H9 (cell line): ENCODE data around the gene GALNT10. TPM values are rescaled to one million over a fixed set of nuclear protein-coding genes. Genes with fewer than 3 reads are reported as not detected.

Experiments
- DNase-seq: peaks from one replicate; pipeline ENCODE4 v3.0.0-alpha.2; 2017
- H2AFZ ChIP-seq: one replicate; pipeline ENCODE4 v1.6.1; 2013; ENCODE audit warnings: mild to moderate bottlenecking, low read length, control low read depth, moderate library complexity
- H2AK5ac ChIP-seq: 2 replicates; pipeline ENCODE4 v1.6.1; 2013; ENCODE audit warnings: low read length, control low read depth, mixed read lengths; ENCODE audit not compliant: insufficient read length
- H2BK120ac ChIP-seq: one replicate; pipeline ENCODE4 v1.6.1; 2013; ENCODE audit warnings: low read depth, mild to moderate bottlenecking, low read length, control low read depth, inconsistent platforms; ENCODE audit not compliant: poor library complexity, severe bottlenecking
- H2BK12ac ChIP-seq: 2 replicates; pipeline ENCODE4 v1.6.1; 2013; ENCODE audit warnings: low read length, control low read depth, mixed read lengths, low read depth; ENCODE audit not compliant: insufficient read length
- H2BK15ac ChIP-seq: 2 replicates; pipeline ENCODE4 v1.6.1; 2013; ENCODE audit warnings: low read depth, low read length, control low read depth
- H2BK20ac ChIP-seq: one replicate; pipeline ENCODE4 v1.6.1; 2013; ENCODE audit warnings: low read depth, mild to moderate bottlenecking, low read length, control low read depth, inconsistent platforms; ENCODE audit not compliant: poor library complexity, severe bottlenecking
- H2BK5ac ChIP-seq: 2 replicates; pipeline ENCODE4 v1.6.1; 2013; ENCODE audit warnings: low read length, control low read depth, mixed read lengths; ENCODE audit not compliant: insufficient read length
- H3K14ac ChIP-seq: 2 replicates; pipeline ENCODE4 v1.6.1; 2013; ENCODE audit warnings: low read length, control low read depth; ENCODE audit not compliant: insufficient read depth
- H3K18ac ChIP-seq: 2 replicates; pipeline ENCODE4 v1.6.1; 2013; ENCODE audit warnings: low read depth, mild to moderate bottlenecking, mixed read lengths, low read length, control low read depth; ENCODE audit not compliant: insufficient read length
- H3K23ac ChIP-seq: 2 replicates; pipeline ENCODE4 v1.6.1; 2013; ENCODE audit warnings: low read length, control low read depth, mixed read lengths, low read depth; ENCODE audit not compliant: insufficient read length
- H3K23me2 ChIP-seq: 2 replicates; pipeline ENCODE4 v1.6.1; 2013; ENCODE audit warnings: low read depth, mild to moderate bottlenecking, mixed read lengths, low read length, control low read depth; ENCODE audit not compliant: insufficient read length, poor library complexity, severe bottlenecking
- H3K27ac ChIP-seq: 2 replicates; pipeline ENCODE4 v1.5.1; 2013; ENCODE audit warnings: low read length, control low read depth, mixed read lengths, low read depth; ENCODE audit not compliant: insufficient read length
- H3K27me3 ChIP-seq: 2 replicates; pipeline ENCODE4 v1.6.1; 2013; ENCODE audit warnings: low read length, control low read depth, inconsistent platforms; ENCODE audit not compliant: insufficient read depth
- H3K4ac ChIP-seq: 2 replicates; pipeline ENCODE4 v1.6.1; 2013; ENCODE audit warnings: low read depth, mild to moderate bottlenecking, control low read depth, inconsistent platforms, low read length, moderate library complexity
- H3K4me1 ChIP-seq: 2 replicates; pipeline ENCODE4 v1.6.1; 2013; ENCODE audit warnings: low read length, control low read depth, inconsistent platforms; ENCODE audit not compliant: insufficient read depth
- H3K4me2 ChIP-seq: 2 replicates; pipeline ENCODE4 v1.6.1; 2013; ENCODE audit warnings: low read length, control low read depth, mixed read lengths; ENCODE audit not compliant: insufficient read length, insufficient read depth
- H3K56ac ChIP-seq: 2 replicates; pipeline ENCODE4 v1.6.1; 2013; ENCODE audit warnings: low read depth, mild to moderate bottlenecking, mixed read lengths, low read length, control low read depth; ENCODE audit not compliant: insufficient read length
- H3K79me1 ChIP-seq: 2 replicates; pipeline ENCODE4 v1.6.1; 2013; ENCODE audit warnings: low read depth, mild to moderate bottlenecking, moderate library complexity, low read length, control low read depth, inconsistent platforms; ENCODE audit not compliant: insufficient read depth, poor library complexity, severe bottlenecking
- H3K79me2 ChIP-seq: 2 replicates; pipeline ENCODE4 v1.6.1; 2013; ENCODE audit warnings: low read length, control low read depth, inconsistent platforms; ENCODE audit not compliant: insufficient read depth
- H3K9ac ChIP-seq: 2 replicates; pipeline ENCODE4 v1.6.1; 2013; ENCODE audit warnings: low read length, control low read depth, mixed read lengths; ENCODE audit not compliant: insufficient read length; ENCODE audit errors: extremely low read depth
- H3K9me3 ChIP-seq: one replicate; pipeline ENCODE4 v1.6.1; 2013; ENCODE audit warnings: low read depth, low read length, inconsistent platforms; ENCODE audit not compliant: control insufficient read depth
- H3T11ph ChIP-seq: one replicate; pipeline ENCODE4 v1.6.1; 2013; ENCODE audit warnings: mild to moderate bottlenecking, low read length, control low read depth, inconsistent platforms
- H4K20me1 ChIP-seq: one replicate; pipeline ENCODE4 v1.6.1; 2013; ENCODE audit not compliant: control insufficient read depth, insufficient read length, insufficient read depth
- H4K5ac ChIP-seq: 2 replicates; pipeline ENCODE4 v1.6.1; 2013; ENCODE audit warnings: low read depth, mild to moderate bottlenecking, mixed read lengths, low read length, control low read depth; ENCODE audit not compliant: insufficient read length
- H4K8ac ChIP-seq: replicated peaks from 2 replicates; pipeline ENCODE4 v1.6.1; 2013; ENCODE audit warnings: low read length, control low read depth, mixed read lengths, low read depth; ENCODE audit not compliant: insufficient read length
- H4K91ac ChIP-seq: 2 replicates; pipeline ENCODE4 v1.6.1; 2013; ENCODE audit warnings: low read depth, mild to moderate bottlenecking, moderate library complexity, mixed read lengths, low read length, control low read depth; ENCODE audit not compliant: insufficient read length
- H3K27ac Mint-ChIP-seq, 3 experiments: 2 replicates in 2 of 3; 3 replicates in 1 of 3; pipeline ENCODE4 v1.8.0; 2020 to 2021; ENCODE audit warnings: mixed read lengths in 3 of 3, mild to moderate bottlenecking in 1 of 3, moderate library complexity in 1 of 3
- H3K27me3 Mint-ChIP-seq: 2 replicates; pipeline ENCODE4 v1.8.0; 2021; ENCODE audit warnings: low read depth, mild to moderate bottlenecking, moderate library complexity, mixed read lengths
- H3K36me3 Mint-ChIP-seq, 3 experiments: 2 replicates in 2 of 3; 3 replicates in 1 of 3; pipeline ENCODE4 v1.8.0; 2020 to 2021; ENCODE audit warnings: low read depth in 3 of 3, mixed read lengths in 3 of 3; ENCODE audit not compliant: insufficient read depth in 1 of 3
- H3K4me1 Mint-ChIP-seq, 2 experiments: 2 replicates each; pipeline ENCODE4 v1.8.0; 2020; ENCODE audit warnings: mixed read lengths in 2 of 2
- H3K4me3 Mint-ChIP-seq, 2 experiments: 2 replicates in 1 of 2; 3 replicates in 1 of 2; pipeline ENCODE4 v1.8.0; 2020 to 2021; ENCODE audit warnings: mild to moderate bottlenecking in 2 of 2, mixed read lengths in 2 of 2, moderate library complexity in 1 of 2
- H3K9me3 Mint-ChIP-seq, 2 experiments: 2 replicates in 1 of 2; 3 replicates in 1 of 2; pipeline ENCODE4 v1.8.0; 2020; ENCODE audit warnings: mild to moderate bottlenecking in 2 of 2, mixed read lengths in 2 of 2, moderate library complexity in 1 of 2
- CTCF ChIP-seq: fragments of 200-600 bp; sonication (generic); conservative IDR thresholded peaks from 3 replicates; pipeline ENCODE4 v1.8.0; 2021; ENCODE audit warnings: antibody characterized with exemption, mild to moderate bottlenecking
- WGBS: extraction: QIAGEN DNeasy Blood & Tissue Kit; methylation state at CpG from one replicate; pipeline ENCODE4 v1.1.7; 2013; ENCODE audit warnings: missing lambda C conversion rate, low lambda C conversion rate, mixed read lengths; ENCODE audit not compliant: insufficient read length; ENCODE audit errors: extremely low coverage; 5-methylcytosine and 5-hydroxymethylcytosine counted together
- total RNA-seq: library from RNA; stranded (reverse); gene quantifications from 2 replicates; pipeline ENCODE4 v1.2.1, GENCODE V29; 2021

Gene GALNT10
- total RNA-seq, 1 experiment from 2014 or later: 15.4 TPM

GRCh38 chr5:154268073-154268472 is 77.5 kb downstream of the GALNT10 start:
- Histone ChIP-seq H2AFZ (no peak overlapping the region), H3K23ac (no peak overlapping the region), H2BK120ac (no peak overlapping the region), H3K4ac (no peak overlapping the region), H3K27ac (no peak overlapping the region), H3K79me1 (no peaks in the 10 kb centered on the region), H3K56ac (no peak overlapping the region), H3K18ac (no peak overlapping the region), H3K4me2 (no peak overlapping the region), H3K14ac (no peak overlapping the region), H3K4me1 (peaks cover 9% of the 10 kb centered on the region), H4K5ac (no peak overlapping the region), H3K27me3 (no peaks in the 10 kb centered on the region), H2BK5ac (no peak overlapping the region), H4K8ac (no peak overlapping the region), H3K9ac (no peak overlapping the region), H3K23me2 (no peaks in the 10 kb centered on the region), H2AK5ac (no peak overlapping the region), H4K91ac (no peak overlapping the region), H3T11ph (no peak overlapping the region), H3K79me2 (no peaks in the 10 kb centered on the region), H3K9me3 (no peaks in the 10 kb centered on the region), H2BK15ac (no peak overlapping the region), H2BK12ac (no peak overlapping the region), H4K20me1 (no peaks in the 10 kb centered on the region), H2BK20ac (no peak overlapping the region)
- H3K27me3 Mint-ChIP-seq: no peaks in the 10 kb centered on the region
- no peak for TF ChIP-seq CTCF
- DNase-seq: no peak
- no CpG with 5 or more reads among the region's 3 CpGs for WGBS
- H3K36me3 Mint-ChIP-seq: no peaks in the 10 kb centered on the region
- no peak overlapping the region for H3K4me3 Mint-ChIP-seq
- H3K4me1 Mint-ChIP-seq: peaks cover 21 to 30% of the 10 kb centered on the region in 2 experiments
- H3K27ac Mint-ChIP-seq: no peak overlapping the region
- no peaks in the 10 kb centered on the region for H3K9me3 Mint-ChIP-seq
